ENCODE data around the gene HOXA1. TPM values are rescaled to one million over a fixed set of nuclear protein-coding genes. Genes with fewer than 3 reads are reported as not detected.

The HOXA1 gene
- total and polyA plus RNA-seq, 2 donors from 2014 or later, result 1.1 to 2.4 TPM

DNA sequence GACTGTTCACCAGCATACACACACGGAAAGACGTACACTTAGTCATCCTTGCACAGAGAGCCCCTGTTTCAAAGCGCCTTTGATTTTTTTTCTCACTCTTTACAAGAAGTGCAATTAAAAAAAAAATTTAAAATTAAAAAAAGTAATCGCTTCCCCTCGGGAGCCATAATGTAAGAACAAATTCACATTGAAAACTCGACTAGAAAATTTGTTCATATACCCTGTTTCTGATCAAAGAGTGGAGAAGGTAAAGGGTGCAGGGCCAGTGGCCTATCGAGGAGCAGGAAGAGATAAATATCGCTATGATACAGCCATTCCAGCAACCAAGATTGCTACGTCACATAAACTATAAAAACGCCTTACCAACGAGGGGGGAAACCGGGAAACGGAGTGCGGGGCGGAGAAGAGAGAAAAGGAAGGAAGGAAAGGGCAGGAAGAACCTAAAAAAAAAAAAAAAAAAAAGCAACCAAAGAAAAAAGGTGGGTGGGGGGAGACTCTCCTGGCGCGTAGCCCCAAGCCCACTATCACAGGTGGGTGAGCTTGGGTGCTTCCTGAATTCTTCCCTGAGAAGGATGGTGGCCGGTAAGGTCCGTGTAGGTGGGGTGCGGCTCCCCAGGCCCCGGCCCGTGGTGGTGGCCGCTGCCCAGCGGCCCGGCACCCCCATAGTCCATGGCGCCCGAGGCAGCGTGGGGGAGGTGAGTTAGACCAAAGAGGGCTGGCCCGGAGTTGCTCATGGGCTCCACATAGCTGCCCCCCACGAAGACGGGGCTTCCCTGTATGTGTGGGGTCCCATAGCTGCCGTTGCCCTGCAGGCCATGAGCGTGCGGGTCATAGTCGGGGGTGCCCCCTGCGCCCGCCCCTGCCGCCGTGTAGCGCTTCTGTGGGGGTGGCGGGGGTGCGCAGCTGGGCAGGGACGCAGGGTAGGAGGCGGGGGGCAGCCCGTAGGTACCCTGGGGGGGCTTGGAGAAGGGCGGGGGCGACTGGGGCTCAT, 11.9 kb upstream of the HOXA1 start:
- peaks cover 0 to 5% (median 4%) of the 10 kb centered on the region in 3 donors for H3K36me3 ChIP-seq (ENCODE audit: control insufficient read depth in 2 of 3, insufficient read depth in 3 of 3, low read length in 3 of 3)
- TF ChIP-seq, protein P1, sequence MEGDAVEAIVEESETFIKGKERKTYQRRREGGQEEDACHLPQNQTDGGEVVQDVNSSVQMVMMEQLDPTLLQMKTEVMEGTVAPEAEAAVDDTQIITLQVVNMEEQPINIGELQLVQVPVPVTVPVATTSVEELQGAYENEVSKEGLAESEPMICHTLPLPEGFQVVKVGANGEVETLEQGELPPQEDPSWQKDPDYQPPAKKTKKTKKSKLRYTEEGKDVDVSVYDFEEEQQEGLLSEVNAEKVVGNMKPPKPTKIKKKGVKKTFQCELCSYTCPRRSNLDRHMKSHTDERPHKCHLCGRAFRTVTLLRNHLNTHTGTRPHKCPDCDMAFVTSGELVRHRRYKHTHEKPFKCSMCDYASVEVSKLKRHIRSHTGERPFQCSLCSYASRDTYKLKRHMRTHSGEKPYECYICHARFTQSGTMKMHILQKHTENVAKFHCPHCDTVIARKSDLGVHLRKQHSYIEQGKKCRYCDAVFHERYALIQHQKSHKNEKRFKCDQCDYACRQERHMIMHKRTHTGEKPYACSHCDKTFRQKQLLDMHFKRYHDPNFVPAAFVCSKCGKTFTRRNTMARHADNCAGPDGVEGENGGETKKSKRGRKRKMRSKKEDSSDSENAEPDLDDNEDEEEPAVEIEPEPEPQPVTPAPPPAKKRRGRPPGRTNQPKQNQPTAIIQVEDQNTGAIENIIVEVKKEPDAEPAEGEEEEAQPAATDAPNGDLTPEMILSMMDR (IDR thresholded peaks at IDR 0.05; ENCODE audit: borderline replicate concordance, extremely low read depth, insufficient read depth), result no peak
- DNase-seq (peak in 4 of 5 donors; percentile 63 to 80 (median 68)), FAIRE-seq (no peak)
- peak overlapping the region in 2 of 3 donors; percentile 17 to 59 for H3K9ac ChIP-seq (ENCODE audit: low read length in 3 of 3)
- peaks cover 19 to 21% (median 19%) of the 10 kb centered on the region in 3 donors for H3K4me1 ChIP-seq (ENCODE audit: control insufficient read depth in 2 of 3, insufficient read depth in 2 of 3, low read depth in 1 of 3, low read length in 3 of 3)
- H3K27me3 ChIP-seq (ENCODE audit: control insufficient read depth, insufficient read depth, low read length), result no peaks in the 10 kb centered on the region
- H3K9me3 ChIP-seq (ENCODE audit: control insufficient read depth in 2 of 3, insufficient read depth in 1 of 3, low read length in 3 of 3), result no peaks in the 10 kb centered on the region
- H3K27ac ChIP-seq (ENCODE audit: low read depth in 2 of 2, low read length in 2 of 2), result peak overlapping the region; percentile 78 to 87
- H3K4me3 ChIP-seq (ENCODE audit: low read length in 3 of 3), result peak overlapping the region in 1 of 3 donors; percentile 43
- intact Hi-C loops (cut with DNase I), result no loop called here

DNA sequence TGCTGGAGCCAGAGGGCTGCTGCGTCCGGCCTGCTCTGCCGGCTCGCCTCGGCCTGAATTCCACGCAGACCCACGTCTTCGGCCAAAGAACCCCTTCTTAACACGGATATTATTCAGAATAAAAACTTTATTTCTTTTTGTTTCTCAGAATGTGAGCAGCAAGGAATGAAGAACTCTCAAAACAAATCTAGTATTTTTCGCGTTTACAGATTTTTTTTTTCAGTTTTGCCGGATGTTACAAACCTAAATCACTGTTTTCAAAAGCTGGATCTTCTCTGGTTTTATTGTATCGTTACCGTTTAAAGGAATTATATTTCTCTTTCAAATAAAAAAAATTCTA, 11.1 kb upstream of the HOXA1 start:
- DNase-seq (peak in 2 of 5 donors; percentile 44 to 52), FAIRE-seq (no peak)
- Histone ChIP-seq H3K4me1 (ENCODE audit: control insufficient read depth in 2 of 3, insufficient read depth in 2 of 3, low read depth in 1 of 3, low read length in 3 of 3) (peaks cover 19 to 21% (median 19%) of the 10 kb centered on the region in 3 donors), H3K9me3 (ENCODE audit: control insufficient read depth in 2 of 3, insufficient read depth in 1 of 3, low read length in 3 of 3) (no peaks in the 10 kb centered on the region), H3K4me3 (ENCODE audit: low read length in 3 of 3) (peak overlapping the region in 2 of 3 donors; percentile 26 to 55), H3K27me3 (ENCODE audit: control insufficient read depth, insufficient read depth, low read length) (no peaks in the 10 kb centered on the region), H3K27ac (ENCODE audit: low read depth in 2 of 2, low read length in 2 of 2) (peak overlapping the region; percentile 78 to 79), H3K9ac (ENCODE audit: low read length in 3 of 3) (peak overlapping the region in 2 of 3 donors; percentile 17 to 65), H3K36me3 (ENCODE audit: control insufficient read depth in 2 of 3, insufficient read depth in 3 of 3, low read length in 3 of 3) (peaks cover 0 to 5% (median 4%) of the 10 kb centered on the region in 3 donors)
- intact Hi-C loops (cut with DNase I), result no loop called here
- TF ChIP-seq, protein P1 (IDR thresholded peaks at IDR 0.05; ENCODE audit: borderline replicate concordance, extremely low read depth, insufficient read depth), result no peak

DNA sequence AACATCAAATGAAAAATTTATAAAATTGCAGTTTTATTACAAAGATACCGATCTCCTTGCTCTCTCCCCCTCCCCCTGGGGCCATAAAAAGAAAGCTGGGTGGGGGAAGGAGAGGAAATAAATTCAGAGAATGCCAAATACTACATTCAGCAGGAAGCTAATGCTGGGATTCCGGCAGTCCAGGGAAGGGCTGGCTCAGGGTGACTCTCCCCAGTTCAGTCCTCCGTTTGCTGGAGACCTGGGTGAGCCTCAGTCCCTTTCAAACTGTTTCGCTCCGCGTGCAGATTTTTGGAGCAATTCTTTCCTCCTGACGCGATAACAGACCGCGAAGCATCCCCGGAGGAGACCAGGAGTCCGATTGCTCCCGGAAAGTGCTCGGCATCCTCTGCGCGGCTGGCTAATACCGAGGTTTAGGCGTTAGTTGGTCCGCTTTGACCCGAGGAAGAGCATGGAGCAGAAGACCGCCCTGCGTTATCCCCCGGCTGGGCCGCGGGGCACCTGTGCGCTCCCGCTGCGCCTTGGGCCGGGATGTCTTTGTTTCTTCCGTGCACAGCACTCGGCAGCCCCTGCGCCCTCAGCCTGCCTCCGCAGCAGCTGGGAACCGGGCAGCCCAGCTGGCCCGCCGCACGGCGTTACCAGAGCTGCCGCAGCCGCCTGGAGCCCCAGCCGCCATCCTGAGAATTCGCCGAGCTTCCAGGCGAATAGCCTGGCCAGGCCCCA, 10.5 kb upstream of the HOXA1 start:
- peak overlapping the region; percentile 41 to 61 (median 55) for H3K4me3 ChIP-seq (ENCODE audit: low read length in 3 of 3)
- peak overlapping the region; percentile 1 to 65 (median 9) for H3K9ac ChIP-seq (ENCODE audit: low read length in 3 of 3)
- peaks cover 0 to 5% (median 4%) of the 10 kb centered on the region in 3 donors for H3K36me3 ChIP-seq (ENCODE audit: control insufficient read depth in 2 of 3, insufficient read depth in 3 of 3, low read length in 3 of 3)
- TF ChIP-seq, protein P1 (IDR thresholded peaks at IDR 0.05; ENCODE audit: borderline replicate concordance, extremely low read depth, insufficient read depth), result no peak
- intact Hi-C loops (cut with DNase I), result no loop called here
- H3K27ac ChIP-seq (ENCODE audit: low read depth in 2 of 2, low read length in 2 of 2), result peak overlapping the region; percentile 78 to 79
- peak; percentile 51 to 80 (median 71) for DNase-seq
- H3K9me3 ChIP-seq (ENCODE audit: control insufficient read depth in 2 of 3, insufficient read depth in 1 of 3, low read length in 3 of 3), result no peaks in the 10 kb centered on the region
- no peak for FAIRE-seq
- no peaks in the 10 kb centered on the region for H3K27me3 ChIP-seq (ENCODE audit: control insufficient read depth, insufficient read depth, low read length)
- peaks cover 19 to 21% (median 19%) of the 10 kb centered on the region in 3 donors for H3K4me1 ChIP-seq (ENCODE audit: control insufficient read depth in 2 of 3, insufficient read depth in 2 of 3, low read depth in 1 of 3, low read length in 3 of 3)

All from kidney (tissue), 14 donors.